A673 (cell line): ENCODE measurements around the gene COL2A1.

Experiments used
- EZH2 ChIP-seq: fragments of 200-600 bp; sonication (generic); IDR thresholded peaks from 2 replicates; pipeline ENCODE4 v1.6.1; 2017; ENCODE audit warnings: borderline replicate concordance, low read depth, mild to moderate bottlenecking, mixed read lengths, antibody characterized with exemption, low read length; ENCODE audit not compliant: poor library complexity, severe bottlenecking
- TF ChIP-seq, protein P1 (sequence below): fragments of 300-800, 200-600 bp; sonication (generic); conservative IDR thresholded peaks from 2 replicates; pipeline ENCODE4 v1.5.1; 2017; ENCODE audit warnings: low read depth, mild to moderate bottlenecking, antibody characterized with exemption, low read length, moderate library complexity, mixed read lengths

DNA sequence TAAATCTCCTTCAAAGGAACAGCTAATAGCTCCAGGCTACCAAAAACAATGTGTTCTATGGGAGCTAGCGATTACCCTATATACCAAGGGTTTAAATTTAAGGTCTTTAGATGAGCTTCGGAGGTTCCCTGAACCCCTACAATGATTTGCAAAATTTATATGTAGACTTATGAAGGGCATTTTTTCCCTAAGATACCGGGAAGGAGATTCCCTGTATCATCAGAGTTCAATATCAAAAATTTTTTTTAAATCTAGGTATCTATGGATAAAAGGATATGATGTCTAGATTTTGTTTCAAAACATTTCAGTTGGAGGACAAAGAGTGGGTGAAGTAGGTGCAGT, 17.9 kb upstream of the COL2A1 start:
- TF ChIP-seq, protein P1, sequence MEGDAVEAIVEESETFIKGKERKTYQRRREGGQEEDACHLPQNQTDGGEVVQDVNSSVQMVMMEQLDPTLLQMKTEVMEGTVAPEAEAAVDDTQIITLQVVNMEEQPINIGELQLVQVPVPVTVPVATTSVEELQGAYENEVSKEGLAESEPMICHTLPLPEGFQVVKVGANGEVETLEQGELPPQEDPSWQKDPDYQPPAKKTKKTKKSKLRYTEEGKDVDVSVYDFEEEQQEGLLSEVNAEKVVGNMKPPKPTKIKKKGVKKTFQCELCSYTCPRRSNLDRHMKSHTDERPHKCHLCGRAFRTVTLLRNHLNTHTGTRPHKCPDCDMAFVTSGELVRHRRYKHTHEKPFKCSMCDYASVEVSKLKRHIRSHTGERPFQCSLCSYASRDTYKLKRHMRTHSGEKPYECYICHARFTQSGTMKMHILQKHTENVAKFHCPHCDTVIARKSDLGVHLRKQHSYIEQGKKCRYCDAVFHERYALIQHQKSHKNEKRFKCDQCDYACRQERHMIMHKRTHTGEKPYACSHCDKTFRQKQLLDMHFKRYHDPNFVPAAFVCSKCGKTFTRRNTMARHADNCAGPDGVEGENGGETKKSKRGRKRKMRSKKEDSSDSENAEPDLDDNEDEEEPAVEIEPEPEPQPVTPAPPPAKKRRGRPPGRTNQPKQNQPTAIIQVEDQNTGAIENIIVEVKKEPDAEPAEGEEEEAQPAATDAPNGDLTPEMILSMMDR = no peak
- no peak for TF ChIP-seq EZH2
